ENCODE data around the gene ITFG1.

- TF ChIP-seq POLR2A (IDR thresholded peaks at IDR 0.05) (no peak), CTCF (IDR thresholded peaks at IDR 0.05) (no peak)
Measured at GRCh38 chr16:47254756-47255155, 206.1 kb downstream of the ITFG1 start.

Data from body of pancreas (tissue), 4 donors.